K562 (cell line): ENCODE data around the gene C1QL2. TPM values are rescaled to one million over a fixed set of nuclear protein-coding genes. Genes with fewer than 3 reads are reported as not detected.

Source experiments
- ATAC-seq: fragments of 200-7000 bp; cut with Tn5 transposase; 3 replicates; pipeline ENCODE4 v1.9.1; 2020; ENCODE audit warnings: moderate library complexity
- BruUV-seq: library from RNA; stranded (reverse); fragments of 400-500 nt; replicated peaks from 2 replicates; lab custom pipeline; 2021; lab: Mats Ljungman, UMichigan
- CTCF ChIA-PET: fragments of 300-600 bp; formaldehyde crosslinking; extraction: SDS; loops from one replicate; lab custom pipeline; 2021; ENCODE audit warnings: low intra/inter-chr PET ratio; lab: Yijun Ruan, JAX
- POLR2A ChIA-PET: fragments of 300-600, 350-650 bp; sonication (Branson Sonifier 250); formaldehyde crosslinking; extraction: SDS; loops from one replicate; lab custom pipeline; 2021; ENCODE audit warnings: antibody characterized with exemption, inconsistent platforms; lab: Yijun Ruan, JAX
- DNase-seq, 4 experiments: peaks; one replicate each; pipeline versions ENCODE4 v3.0.0 to v3.0.0-alpha.2; 2011 to 2018; ENCODE audit warnings: low spot score in 3 of 4, mixed read lengths in 3 of 4; ENCODE audit errors: extremely low read depth in 1 of 4
- FAIRE-seq: peaks from 2 replicates; lab custom pipeline; 2011; peaks lifted over from hg19 to GRCh38; lab: Jason Lieb, UNC
- H2AFZ ChIP-seq: 2 replicates; pipeline ENCODE4 v1.6.0; 2011; ENCODE audit warnings: low read depth, low read length, control low read depth, inconsistent platforms
- H3K27ac ChIP-seq: fragments of 200-600 bp; 3 replicates; pipeline ENCODE4 v1.8.0; 2011; ENCODE audit warnings: low read depth, mild to moderate bottlenecking, control low read depth, inconsistent platforms, low read length, moderate library complexity, mixed read lengths; ENCODE audit errors: extremely low read depth
- H3K27me3 ChIP-seq, 2 experiments: fragments of 300-600 bp in 1 of 2; 2 replicates in 1 of 2; 3 replicates in 1 of 2; pipeline versions ENCODE4 v1.6.0 to v1.8.0; 2011; ENCODE audit warnings: inconsistent platforms in 2 of 2, low read length in 2 of 2, mild to moderate bottlenecking in 1 of 2, mixed read lengths in 1 of 2, moderate library complexity in 1 of 2; ENCODE audit not compliant: control insufficient read depth in 2 of 2, insufficient read depth in 2 of 2
- H3K36me3 ChIP-seq: fragments of 300-600 bp; 3 replicates; pipeline ENCODE4 v1.8.0; 2011; ENCODE audit warnings: mild to moderate bottlenecking, low read length, inconsistent platforms; ENCODE audit not compliant: control insufficient read depth, insufficient read depth
- H3K4me1 ChIP-seq, 2 experiments: fragments of 200-600 bp in 1 of 2; replicated peaks in 1 of 2; 2 replicates in 1 of 2; 3 replicates in 1 of 2; pipeline versions ENCODE4 v1.5.1 to v1.8.0; 2011; ENCODE audit warnings: inconsistent platforms in 2 of 2, low read length in 2 of 2, mild to moderate bottlenecking in 1 of 2, mixed read lengths in 1 of 2, moderate library complexity in 1 of 2; ENCODE audit not compliant: control insufficient read depth in 2 of 2, insufficient read depth in 2 of 2
- H3K4me2 ChIP-seq: 2 replicates; pipeline ENCODE4 v1.6.1; 2011; ENCODE audit warnings: low read length, control low read depth, inconsistent platforms, mixed read lengths; ENCODE audit not compliant: insufficient read depth
- H3K4me3 ChIP-seq: fragments of 200-600 bp; sonication (generic), shearing (Covaris generic); 2 replicates; pipeline ENCODE4 v1.5.1; 2016; ENCODE audit warnings: control low read depth, inconsistent platforms
- H3K79me2 ChIP-seq: fragments of 200-600 bp; 3 replicates; pipeline ENCODE4 v1.8.0; 2011; ENCODE audit warnings: low read length, inconsistent platforms; ENCODE audit not compliant: control insufficient read depth, insufficient read depth
- H3K9ac ChIP-seq, 2 experiments: 2 replicates each; pipeline versions ENCODE4 v1.6.0 to v1.6.1; 2011; ENCODE audit warnings: low read depth in 2 of 2, low read length in 2 of 2, control low read depth in 1 of 2, inconsistent platforms in 1 of 2, mild to moderate bottlenecking in 1 of 2, mixed read lengths in 1 of 2; ENCODE audit not compliant: insufficient read depth in 1 of 2
- H3K9me1 ChIP-seq: one replicate; pipeline ENCODE4 v1.6.0; 2011; ENCODE audit warnings: inconsistent platforms, mild to moderate bottlenecking, low read length, moderate library complexity; ENCODE audit not compliant: control insufficient read depth, insufficient read depth
- H3K9me3 ChIP-seq: replicated peaks from 2 replicates; pipeline ENCODE4 v1.5.1; 2011; ENCODE audit warnings: low read depth, low read length, inconsistent platforms; ENCODE audit not compliant: control insufficient read depth, insufficient read depth
- H4K20me1 ChIP-seq: replicated peaks from 2 replicates; pipeline ENCODE4 v1.6.1; 2011; ENCODE audit warnings: low read length, inconsistent platforms, mixed read lengths; ENCODE audit not compliant: control insufficient read depth, insufficient read depth
- ATF3 ChIP-seq, 2 experiments: fragments of 450-650 bp in 1 of 2; sonication (generic) in 1 of 2; formaldehyde crosslinking in 1 of 2; IDR thresholded peaks in 1 of 2; conservative IDR thresholded peaks in 1 of 2; 2 replicates each; pipeline versions ENCODE4 v1.6.1 to v1.8.1; 2016 to 2023; ENCODE audit warnings: mild to moderate bottlenecking in 2 of 2, moderate library complexity in 2 of 2, inconsistent platforms in 1 of 2, missing genetic modification reagents in 1 of 2
- KLF1 ChIP-seq: fragments of 450-650 bp; IDR thresholded peaks from 2 replicates; pipeline ENCODE4 v1.6.1; 2016; ENCODE audit warnings: missing genetic modification characterization, missing compliant biosample characterization
- REST ChIP-seq, 2 experiments: fragments of 450-650 bp; formaldehyde crosslinking in 1 of 2; IDR thresholded peaks; 2 replicates each; pipeline versions ENCODE4 v1.4.0 to v1.6.1; 2014 to 2020; ENCODE audit warnings: mild to moderate bottlenecking in 2 of 2, borderline replicate concordance in 1 of 2, low read depth in 1 of 2
- ZNF324 ChIP-seq: fragments of 250-450 bp; sonication (Bioruptor Pico); IDR thresholded peaks from 2 replicates; pipeline ENCODE4 v1.4.0; 2020; ENCODE audit warnings: mild to moderate bottlenecking
- WGBS: fragments of 100-300 bp; shearing (Covaris generic); methylation state at CpG from one replicate; pipeline ENCODE4 v1.1.6; 2016; ENCODE audit warnings: low coverage, mixed read lengths; ENCODE audit not compliant: insufficient coverage; ENCODE audit errors: missing lambda C conversion rate; 5-methylcytosine and 5-hydroxymethylcytosine counted together
- in situ Hi-C: fragments of 300-500 bp; cut with MboI; formaldehyde crosslinking; loops from 4 replicates; pipeline ENCODE4 v1.15.0; 2018; ENCODE audit warnings: inconsistent platforms, mixed read lengths
- intact Hi-C: fragments of 100-400 bp; cut with micrococcal nuclease; formaldehyde crosslinking; loops from 2 replicates; pipeline ENCODE4 v1.14.2; 2022
- polyA plus RNA-seq, 8 experiments: library from polyadenylated mRNA; depleted of rRNA in 4 of 8; stranded (reverse) in 5 of 8; unstranded in 3 of 8; fragments of >200 nt; fragmentation: Nextera tagmentation in 2 of 8; fragmentation: Illumina TruSeq in 1 of 8; extraction: Ambion mirVana in 2 of 8; extraction: Trizol in 1 of 8; gene quantifications; 2 replicates each; pipeline versions ENCODE4 v1.2.1 to v1.2.3, GENCODE V29; 2011 to 2014; ENCODE audit warnings: inconsistent platforms in 1 of 8, missing spikeins in 1 of 8
- total RNA-seq, 7 experiments: library from RNA; depleted of rRNA in 6 of 7; stranded (reverse); fragments of >200 nt in 6 of 7; fragmentation: Illumina TruSeq in 2 of 7; extraction: Trizol in 2 of 7; gene quantifications; 2 replicates each; pipeline versions ENCODE4 v1.2.1 to v1.2.3, GENCODE V29; 2011 to 2021; ENCODE audit warnings: low replicate concordance in 1 of 7

Gene C1QL2
- total and polyA plus RNA-seq, 9 of the 15 experiments (the other 6 are each of a cell fraction or from before 2014, with no cell fraction given) = not detected

GRCh38 chr2:119136093-119136492 lies 22.5 kb downstream of the C1QL2 start:
- FAIRE-seq (no peak), DNase-seq (no peak)
- no peaks in the 10 kb centered on the region for H3K79me2 ChIP-seq
- peaks cover 14 to 45% of the 10 kb centered on the region in 2 experiments; a peak in 3 of 5 replicates for H3K27me3 ChIP-seq
- H4K20me1 ChIP-seq = peaks cover 6% of the 10 kb centered on the region; the same call in 1 of the 2 replicates
- no peaks in the 10 kb centered on the region for H3K9me3 ChIP-seq
- H3K4me1 ChIP-seq = no peaks in the 10 kb centered on the region
- in situ Hi-C loops = no loop called here
- H3K36me3 ChIP-seq = no peaks in the 10 kb centered on the region
- TF ChIP-seq ZNF324 (no peak), ATF3 (IDR thresholded peaks at IDR 0.05) (peak; percentile 43; the same call in 1 of the 2 replicates), ATF3 (CRISPR knock-in tag; conservative IDR thresholded peaks at IDR 0.05) (no peak)
- TF ChIP-seq, all 486 proteins: peak for 1
- Histone ChIP-seq H3K4me2 (no peak overlapping the region), H3K9me1 (no peaks in the 10 kb centered on the region), H3K4me3 (no peak overlapping the region), H3K27ac (no peak overlapping the region), H3K9ac (no peak overlapping the region), H2AFZ (no peak overlapping the region)
- CTCF ChIA-PET = no interaction called here
- peak; percentile 31; the same call in 2 of the 3 replicates for ATAC-seq
- WGBS = 1% methylated on average over 7 of the region's 7 CpGs
- POLR2A ChIA-PET = interaction anchor here (0.6 kb wide), 1 partner anchor 24 kb away, joined by 3 read pairs; no protein-coding TSS in a partner anchor
- no TSS peak for BruUV-seq
- intact Hi-C loops = no loop called here

- WGBS = 0% methylated on average over 10 of the region's 10 CpGs
- BruUV-seq = no TSS peak
- Histone ChIP-seq H3K9me3 (no peaks in the 10 kb centered on the region), H3K4me1 (no peaks in the 10 kb centered on the region), H4K20me1 (peaks cover 6% of the 10 kb centered on the region; the same call in 1 of the 2 replicates), H3K9ac (no peak overlapping the region), H3K27me3 (peaks cover 15 to 51% of the 10 kb centered on the region in 2 experiments; a peak in 4 of 5 replicates), H2AFZ (no peak overlapping the region), H3K79me2 (no peaks in the 10 kb centered on the region), H3K36me3 (no peaks in the 10 kb centered on the region), H3K4me3 (no peak overlapping the region), H3K4me2 (no peak overlapping the region), H3K9me1 (no peaks in the 10 kb centered on the region), H3K27ac (no peak overlapping the region)
- CTCF ChIA-PET = no interaction called here
- DNase-seq = no peak
- intact Hi-C loops (no loop called here), in situ Hi-C loops (no loop called here)
- FAIRE-seq = no peak
- TF ChIP-seq REST (IDR thresholded peaks at IDR 0.05; ENCODE audit: borderline replicate concordance) = 0 out of 2 replicates have a peak, but pooled peaks have one; percentile 15
- no peak for TF ChIP-seq REST (CRISPR knock-in tag; IDR thresholded peaks at IDR 0.05; ENCODE audit: low read depth)
- TF ChIP-seq KLF1 (tag) = no peak
- ATAC-seq = no peak
- POLR2A ChIA-PET = no interaction called here
Observed at GRCh38 chr2:119134775-119135174, 23.8 kb downstream of the C1QL2 start.
